Suprapubic skin (tissue), 3 donors: ENCODE measurements around the gene DHX30.

ENCODE experiments used
- POLR2AphosphoS5 ChIP-seq, 3 donors: sonication (generic); formaldehyde crosslinking; IDR thresholded peaks; one replicate each; pipeline ENCODE4 v1.6.1; 2017; ENCODE audit warnings: antibody characterized with exemption in 3 of 3
- TF ChIP-seq, protein P1 (sequence below), 2 donors: fragments of 200-600 bp in 1 of 2; fragments of 450-650 bp in 1 of 2; sonication (generic) in 1 of 2; IDR thresholded peaks; one replicate each; pipeline ENCODE4 v1.5.1; 2016 to 2019; ENCODE audit warnings: antibody characterized with exemption in 2 of 2, mild to moderate bottlenecking in 1 of 2, moderate library complexity in 1 of 2

DNA sequence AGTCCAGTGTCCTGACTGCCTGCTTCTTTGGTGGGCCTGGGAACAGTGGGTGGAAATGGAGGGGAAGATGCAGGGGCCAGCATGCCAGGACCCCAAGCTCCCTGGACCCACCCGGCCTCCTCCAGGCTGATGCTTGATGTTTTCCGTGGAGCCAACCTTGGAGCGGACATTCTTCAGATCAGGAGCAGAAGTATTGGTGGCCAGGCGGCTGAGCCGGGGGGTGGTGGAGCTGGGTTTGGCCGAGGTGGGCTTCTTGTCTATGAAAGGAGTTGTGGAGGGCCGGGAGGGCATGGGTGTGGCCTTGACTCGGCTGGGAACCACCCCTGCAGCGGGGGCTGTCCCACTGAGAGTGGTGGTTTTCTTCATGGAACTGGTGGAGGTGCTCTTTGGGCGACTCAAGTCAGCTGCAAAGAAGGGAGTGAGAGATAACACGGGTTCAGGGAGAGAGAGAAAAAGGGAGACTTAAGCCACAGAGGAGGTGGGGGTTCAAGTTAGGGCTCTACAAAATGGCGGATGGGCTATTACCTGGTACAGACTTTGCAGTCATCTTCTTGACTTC, 67.8 kb downstream of the DHX30 start:
- TF ChIP-seq, protein P1, sequence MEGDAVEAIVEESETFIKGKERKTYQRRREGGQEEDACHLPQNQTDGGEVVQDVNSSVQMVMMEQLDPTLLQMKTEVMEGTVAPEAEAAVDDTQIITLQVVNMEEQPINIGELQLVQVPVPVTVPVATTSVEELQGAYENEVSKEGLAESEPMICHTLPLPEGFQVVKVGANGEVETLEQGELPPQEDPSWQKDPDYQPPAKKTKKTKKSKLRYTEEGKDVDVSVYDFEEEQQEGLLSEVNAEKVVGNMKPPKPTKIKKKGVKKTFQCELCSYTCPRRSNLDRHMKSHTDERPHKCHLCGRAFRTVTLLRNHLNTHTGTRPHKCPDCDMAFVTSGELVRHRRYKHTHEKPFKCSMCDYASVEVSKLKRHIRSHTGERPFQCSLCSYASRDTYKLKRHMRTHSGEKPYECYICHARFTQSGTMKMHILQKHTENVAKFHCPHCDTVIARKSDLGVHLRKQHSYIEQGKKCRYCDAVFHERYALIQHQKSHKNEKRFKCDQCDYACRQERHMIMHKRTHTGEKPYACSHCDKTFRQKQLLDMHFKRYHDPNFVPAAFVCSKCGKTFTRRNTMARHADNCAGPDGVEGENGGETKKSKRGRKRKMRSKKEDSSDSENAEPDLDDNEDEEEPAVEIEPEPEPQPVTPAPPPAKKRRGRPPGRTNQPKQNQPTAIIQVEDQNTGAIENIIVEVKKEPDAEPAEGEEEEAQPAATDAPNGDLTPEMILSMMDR (IDR thresholded peaks at IDR 0.05) = no peak
- no peak for TF ChIP-seq POLR2AphosphoS5 (IDR thresholded peaks at IDR 0.05)
